GM12801 (cell line): ENCODE results near the gene NFIB.

Experiments used
- CTCF ChIP-seq: IDR thresholded peaks from one replicate; pipeline ENCODE4 v1.5.1; 2011; ENCODE audit warnings: control low read depth; ENCODE audit not compliant: insufficient read length; ENCODE audit errors: extremely low read depth

The NFIB gene

GRCh38 chr9:14210428-14210827, 103.5 kb downstream of the NFIB start:
- TF ChIP-seq CTCF, result no peak

- no peak for TF ChIP-seq CTCF
Observed at GRCh38 chr9:14209399-14210345, 104.3 kb downstream of the NFIB start.

GRCh38 chr9:14207352-14207995, 106.5 kb downstream of the NFIB start:
- TF ChIP-seq CTCF, result no peak

- no peak for TF ChIP-seq CTCF
Observed at GRCh38 chr9:14205463-14205862, 108.5 kb downstream of the NFIB start.

GRCh38 chr9:14203356-14204056, 110.4 kb downstream of the NFIB start:
- TF ChIP-seq CTCF, result no peak

- TF ChIP-seq CTCF, result no peak
Observed at GRCh38 chr9:14198841-14199455, 115.0 kb downstream of the NFIB start.
